Measurements from ENCODE around the gene LARP6.

LARP6 gene

DNA sequence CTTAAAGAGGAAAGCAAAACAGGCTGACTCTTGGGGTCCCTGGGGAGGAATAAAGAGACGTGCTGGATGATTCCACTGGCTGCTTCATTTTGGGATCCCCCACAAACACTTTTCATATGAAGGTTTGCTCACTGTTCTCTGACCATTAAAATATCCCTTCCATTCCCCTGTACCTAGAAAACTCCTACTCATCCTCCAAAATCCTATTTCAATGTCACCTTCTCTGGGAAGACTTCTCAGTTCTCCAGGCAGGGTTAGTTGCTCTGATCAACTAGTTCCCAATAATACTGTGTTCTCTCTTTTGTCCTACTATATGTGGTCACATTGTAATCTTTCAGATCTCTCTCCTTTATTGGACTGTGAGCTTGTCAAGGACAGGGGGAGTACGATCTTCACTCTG, 19.0 kb downstream of the LARP6 start:
- TF ChIP-seq, protein P1, sequence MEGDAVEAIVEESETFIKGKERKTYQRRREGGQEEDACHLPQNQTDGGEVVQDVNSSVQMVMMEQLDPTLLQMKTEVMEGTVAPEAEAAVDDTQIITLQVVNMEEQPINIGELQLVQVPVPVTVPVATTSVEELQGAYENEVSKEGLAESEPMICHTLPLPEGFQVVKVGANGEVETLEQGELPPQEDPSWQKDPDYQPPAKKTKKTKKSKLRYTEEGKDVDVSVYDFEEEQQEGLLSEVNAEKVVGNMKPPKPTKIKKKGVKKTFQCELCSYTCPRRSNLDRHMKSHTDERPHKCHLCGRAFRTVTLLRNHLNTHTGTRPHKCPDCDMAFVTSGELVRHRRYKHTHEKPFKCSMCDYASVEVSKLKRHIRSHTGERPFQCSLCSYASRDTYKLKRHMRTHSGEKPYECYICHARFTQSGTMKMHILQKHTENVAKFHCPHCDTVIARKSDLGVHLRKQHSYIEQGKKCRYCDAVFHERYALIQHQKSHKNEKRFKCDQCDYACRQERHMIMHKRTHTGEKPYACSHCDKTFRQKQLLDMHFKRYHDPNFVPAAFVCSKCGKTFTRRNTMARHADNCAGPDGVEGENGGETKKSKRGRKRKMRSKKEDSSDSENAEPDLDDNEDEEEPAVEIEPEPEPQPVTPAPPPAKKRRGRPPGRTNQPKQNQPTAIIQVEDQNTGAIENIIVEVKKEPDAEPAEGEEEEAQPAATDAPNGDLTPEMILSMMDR (conservative IDR thresholded peaks at IDR 0.05; ENCODE audit: low read length), result no peak
- no peak for TF ChIP-seq EZH2phosphoT487 (IDR thresholded peaks at IDR 0.05; ENCODE audit: borderline replicate concordance)
- no peaks in the 10 kb centered on the region for H3K79me2 ChIP-seq (ENCODE audit: insufficient read depth, low read length)
- H3K9me2 ChIP-seq (replicated peaks; ENCODE audit: low read depth, low read length), result no peaks in the 10 kb centered on the region
- no peaks in the 10 kb centered on the region for H3F3A ChIP-seq (ENCODE audit: low read depth)
- no peak overlapping the region for H3K4me3 ChIP-seq (ENCODE audit: low read length, poor library complexity, severe bottlenecking)
- H3K27me3 ChIP-seq (ENCODE audit: insufficient read depth, low read length, poor library complexity, severe bottlenecking), result no peaks in the 10 kb centered on the region
- no peaks in the 10 kb centered on the region for H3K4me1 ChIP-seq (ENCODE audit: insufficient read depth, low read length, poor library complexity, severe bottlenecking)
- no peak overlapping the region for H2AFZ ChIP-seq (ENCODE audit: low read length)
- H4K20me1 ChIP-seq (ENCODE audit: insufficient read depth, low read length, poor library complexity, severe bottlenecking), result no peaks in the 10 kb centered on the region
- no peak overlapping the region for H3K9ac ChIP-seq (ENCODE audit: low read depth, low read length, poor library complexity, severe bottlenecking)
- H3K36me3 ChIP-seq (ENCODE audit: insufficient read depth, low read length), result no peaks in the 10 kb centered on the region
- no peak overlapping the region for H3K4me2 ChIP-seq (ENCODE audit: low read depth, low read length, poor library complexity, severe bottlenecking)
- no peaks in the 10 kb centered on the region for H3K9me3 ChIP-seq (ENCODE audit: insufficient read depth, low read depth, low read length)

DNA sequence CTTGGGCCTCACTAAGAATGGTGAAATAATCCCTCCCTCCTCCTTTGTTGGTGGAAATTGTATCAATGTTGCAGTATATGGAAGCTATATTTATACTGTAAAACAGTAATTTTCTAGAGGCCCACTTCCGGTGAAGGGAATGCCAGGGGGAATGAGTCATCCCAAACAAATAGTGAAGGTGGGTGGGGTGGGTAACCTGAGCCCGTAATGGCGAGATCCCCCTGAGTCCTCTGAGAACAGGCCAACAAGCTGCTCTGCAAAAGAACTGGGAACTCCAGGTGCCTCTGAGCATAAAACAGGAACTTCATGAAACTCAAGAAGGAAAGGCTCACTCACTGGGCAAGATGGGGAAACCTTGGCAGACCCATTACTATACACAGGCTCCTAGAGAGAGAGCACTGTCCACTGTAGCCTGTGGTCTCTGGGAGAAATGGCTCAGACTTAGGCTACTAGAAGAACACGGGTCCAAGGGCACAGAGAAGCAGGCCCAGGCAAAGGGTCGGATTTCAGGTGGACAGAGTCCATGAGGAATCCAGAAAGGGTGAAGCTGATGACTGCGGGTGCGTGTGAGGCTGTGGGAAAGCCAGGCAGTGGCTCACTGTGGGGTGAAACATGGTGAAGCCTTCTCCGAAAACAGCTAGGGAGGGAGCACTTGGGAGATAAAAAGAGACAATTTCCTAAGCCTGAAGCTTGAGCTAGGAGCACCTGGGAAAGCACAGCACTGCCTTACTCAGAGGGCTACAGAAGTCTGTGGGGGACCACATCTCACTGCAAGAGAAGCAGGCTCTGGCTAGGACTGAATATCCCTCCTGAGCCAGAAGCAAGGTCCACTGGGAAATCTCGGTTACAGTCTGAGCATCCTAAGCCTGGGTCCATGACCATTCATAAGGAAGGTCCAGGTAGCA, 19.8 kb downstream of the LARP6 start:
- no peaks in the 10 kb centered on the region for H3K9me2 ChIP-seq (replicated peaks; ENCODE audit: low read depth, low read length)
- TF ChIP-seq, protein P1 (conservative IDR thresholded peaks at IDR 0.05; ENCODE audit: low read length), result no peak
- TF ChIP-seq EZH2phosphoT487 (IDR thresholded peaks at IDR 0.05; ENCODE audit: borderline replicate concordance), result no peak
- H3F3A ChIP-seq (ENCODE audit: low read depth), result no peaks in the 10 kb centered on the region
- H3K36me3 ChIP-seq (ENCODE audit: insufficient read depth, low read length), result no peaks in the 10 kb centered on the region
- H3K9me3 ChIP-seq (ENCODE audit: insufficient read depth, low read depth, low read length), result no peaks in the 10 kb centered on the region
- H2AFZ ChIP-seq (ENCODE audit: low read length), result no peak overlapping the region
- H4K20me1 ChIP-seq (ENCODE audit: insufficient read depth, low read length, poor library complexity, severe bottlenecking), result no peaks in the 10 kb centered on the region
- no peaks in the 10 kb centered on the region for H3K79me2 ChIP-seq (ENCODE audit: insufficient read depth, low read length)
- no peaks in the 10 kb centered on the region for H3K27me3 ChIP-seq (ENCODE audit: insufficient read depth, low read length, poor library complexity, severe bottlenecking)
- H3K4me2 ChIP-seq (ENCODE audit: low read depth, low read length, poor library complexity, severe bottlenecking), result no peak overlapping the region
- no peak overlapping the region for H3K4me3 ChIP-seq (ENCODE audit: low read length, poor library complexity, severe bottlenecking)
- no peak overlapping the region for H3K9ac ChIP-seq (ENCODE audit: low read depth, low read length, poor library complexity, severe bottlenecking)
- no peaks in the 10 kb centered on the region for H3K4me1 ChIP-seq (ENCODE audit: insufficient read depth, low read length, poor library complexity, severe bottlenecking)

DNA sequence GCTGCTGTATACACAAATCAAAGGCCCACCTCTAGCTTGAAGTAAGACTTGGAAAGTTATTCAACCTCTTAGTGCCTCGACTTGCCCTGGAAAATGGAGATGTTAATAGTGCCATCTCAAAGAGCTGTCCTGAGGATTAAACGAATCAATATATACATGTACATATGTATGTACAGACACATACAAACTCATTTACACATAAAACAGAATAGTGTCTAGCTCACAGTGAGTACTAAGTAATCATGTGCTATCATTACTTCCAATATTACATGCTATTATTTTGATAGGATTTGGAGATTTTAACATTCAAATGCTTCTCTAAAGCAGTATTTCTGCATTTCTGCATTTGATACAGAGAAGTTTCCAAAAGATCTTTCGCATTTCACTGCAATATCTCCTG, 20.5 kb downstream of the LARP6 start:
- Histone ChIP-seq H3K36me3 (ENCODE audit: insufficient read depth, low read length) (no peaks in the 10 kb centered on the region), H3K4me1 (ENCODE audit: insufficient read depth, low read length, poor library complexity, severe bottlenecking) (no peaks in the 10 kb centered on the region), H3K4me2 (ENCODE audit: low read depth, low read length, poor library complexity, severe bottlenecking) (no peak overlapping the region), H2AFZ (ENCODE audit: low read length) (no peak overlapping the region), H3K79me2 (ENCODE audit: insufficient read depth, low read length) (no peaks in the 10 kb centered on the region), H3K27me3 (ENCODE audit: insufficient read depth, low read length, poor library complexity, severe bottlenecking) (no peaks in the 10 kb centered on the region), H4K20me1 (ENCODE audit: insufficient read depth, low read length, poor library complexity, severe bottlenecking) (no peaks in the 10 kb centered on the region), H3K4me3 (ENCODE audit: low read length, poor library complexity, severe bottlenecking) (no peak overlapping the region), H3K9me3 (ENCODE audit: insufficient read depth, low read depth, low read length) (no peaks in the 10 kb centered on the region), H3K9ac (ENCODE audit: low read depth, low read length, poor library complexity, severe bottlenecking) (no peak overlapping the region), H3K9me2 (replicated peaks; ENCODE audit: low read depth, low read length) (no peaks in the 10 kb centered on the region), H3F3A (ENCODE audit: low read depth) (no peaks in the 10 kb centered on the region)
- TF ChIP-seq, protein P1 (conservative IDR thresholded peaks at IDR 0.05; ENCODE audit: low read length), result no peak
- no peak for TF ChIP-seq EZH2phosphoT487 (IDR thresholded peaks at IDR 0.05; ENCODE audit: borderline replicate concordance)

All from Loucy (cell line).